DMS114 treated with DMSO at 0.1 percent for 48 hours (cell line): ENCODE measurements around the gene IGF2BP1.
"Not testable (repeated sequence)": the region's sequence is repeated elsewhere in the genome, so short reads cannot be mapped to it uniquely, and the experiment has no call there.

Experiments
- DNase-seq: peaks from one replicate; lab custom pipeline; 2025; ENCODE audit not compliant: unreplicated experiment; lab: John Stamatoyannopoulos, UW

IGF2BP1 gene

GRCh38 chr17:48995304-48995973 lies 1.7 kb upstream of the IGF2BP1 start:
- DNase-seq = peak; percentile 30

DNA sequence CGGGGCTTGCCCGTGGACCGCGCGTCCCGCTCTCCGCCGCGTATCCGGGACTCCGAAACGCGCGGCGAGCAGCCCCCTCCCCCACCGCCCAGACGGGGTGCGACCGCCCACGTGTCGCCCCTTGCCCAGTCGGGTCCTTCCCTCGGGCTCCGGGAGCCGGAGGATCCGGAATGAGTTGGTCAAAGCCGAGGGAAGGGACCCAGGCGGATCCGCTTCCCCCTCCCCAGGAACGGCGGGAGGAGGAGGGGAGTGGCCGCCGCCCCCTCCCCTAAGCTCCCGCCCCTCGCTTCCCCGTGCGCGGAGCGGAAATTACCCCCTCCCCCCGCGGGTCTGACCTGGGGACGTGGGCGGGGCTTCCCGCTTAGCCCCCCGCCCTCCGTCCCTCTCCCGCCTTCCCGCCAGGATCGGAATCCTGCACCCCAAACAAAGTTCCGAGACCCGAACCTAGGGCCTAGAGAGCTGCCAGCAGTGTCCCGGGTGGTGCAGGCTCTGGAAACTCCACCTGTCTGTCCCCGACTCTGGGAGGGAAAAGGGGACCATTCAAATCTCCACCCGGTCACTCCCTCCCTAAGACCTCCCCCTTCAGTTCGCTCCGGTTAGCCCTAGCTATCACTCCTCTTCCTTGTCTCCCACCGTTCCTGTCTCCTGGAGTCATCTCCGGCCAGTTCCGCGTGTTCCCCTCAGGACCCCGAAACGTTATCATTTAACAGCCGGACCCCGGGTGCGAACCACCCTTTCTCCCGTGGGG lies 1.0 kb upstream of the IGF2BP1 start:
- peak; percentile 85 for DNase-seq

- DNase-seq = no peak
Observed at GRCh38 chr17:48996722-48997102, 473 bp upstream of the IGF2BP1 start.

DNA sequence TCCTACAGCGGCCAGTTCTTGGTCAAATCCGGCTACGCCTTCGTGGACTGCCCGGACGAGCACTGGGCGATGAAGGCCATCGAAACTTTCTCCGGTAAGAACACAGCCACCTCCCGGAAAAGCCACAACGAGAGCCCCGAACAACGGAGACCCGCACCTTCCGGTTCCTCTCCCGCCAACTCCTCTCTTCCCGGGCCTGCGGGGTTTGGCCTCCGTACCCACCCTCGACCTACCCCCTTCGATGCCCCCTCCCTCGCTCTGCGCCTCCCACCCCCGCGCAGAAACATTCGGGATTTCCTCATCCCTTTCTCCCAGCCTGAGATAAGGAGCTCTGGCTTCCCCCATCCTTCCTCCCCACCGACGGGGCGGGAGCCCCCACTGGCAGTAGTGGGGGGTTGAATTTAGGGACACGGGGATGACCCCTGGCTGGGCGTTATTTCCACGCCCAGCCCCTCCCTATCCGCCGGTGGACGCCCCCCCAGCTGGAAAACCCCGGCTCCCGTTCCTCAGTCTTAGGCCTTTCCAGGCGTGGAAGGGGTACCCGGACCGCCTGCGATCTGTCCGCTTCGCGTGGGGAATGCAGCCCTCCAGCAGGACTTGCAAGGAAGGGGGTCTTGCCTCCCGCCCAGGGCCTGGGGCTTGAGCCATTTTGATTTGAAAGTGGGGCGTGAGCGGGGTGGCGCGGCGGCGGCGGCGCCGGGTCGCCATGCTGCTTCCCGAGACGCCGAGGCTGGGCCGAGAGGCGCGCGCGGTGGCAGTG lies 822 bp downstream of the IGF2BP1 start:
- peak; percentile 34 for DNase-seq

- DNase-seq = no peak
Observed at GRCh38 chr17:48998587-48999440, 1.6 kb downstream of the IGF2BP1 start.

DNA sequence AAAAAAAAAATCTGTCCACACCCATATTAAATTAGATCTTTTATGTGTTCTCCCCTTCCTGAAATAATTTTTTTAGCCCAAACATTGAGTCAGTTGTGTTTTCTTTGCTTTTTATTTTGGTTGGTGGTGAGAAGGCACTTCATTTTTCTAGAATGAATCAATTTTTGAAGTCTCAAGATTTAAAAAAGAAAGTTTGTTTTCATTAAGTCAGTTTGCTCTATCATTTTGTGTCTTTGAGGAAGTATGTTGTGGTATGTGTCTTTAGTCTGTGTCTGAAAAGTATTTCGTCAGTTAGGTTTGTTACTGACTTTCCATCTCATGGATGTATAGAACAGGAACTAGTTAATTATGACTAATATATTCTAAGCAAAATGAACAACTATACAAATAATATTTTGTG lies 3.8 kb downstream of the IGF2BP1 start:
- DNase-seq = no peak

- no peak for DNase-seq
Observed at GRCh38 chr17:49001671-49002070, 4.5 kb downstream of the IGF2BP1 start.

GRCh38 chr17:49002331-49002730 lies 5.1 kb downstream of the IGF2BP1 start:
- no peak for DNase-seq

- no peak for DNase-seq
Observed at GRCh38 chr17:49002766-49003165, 5.6 kb downstream of the IGF2BP1 start.

DNA sequence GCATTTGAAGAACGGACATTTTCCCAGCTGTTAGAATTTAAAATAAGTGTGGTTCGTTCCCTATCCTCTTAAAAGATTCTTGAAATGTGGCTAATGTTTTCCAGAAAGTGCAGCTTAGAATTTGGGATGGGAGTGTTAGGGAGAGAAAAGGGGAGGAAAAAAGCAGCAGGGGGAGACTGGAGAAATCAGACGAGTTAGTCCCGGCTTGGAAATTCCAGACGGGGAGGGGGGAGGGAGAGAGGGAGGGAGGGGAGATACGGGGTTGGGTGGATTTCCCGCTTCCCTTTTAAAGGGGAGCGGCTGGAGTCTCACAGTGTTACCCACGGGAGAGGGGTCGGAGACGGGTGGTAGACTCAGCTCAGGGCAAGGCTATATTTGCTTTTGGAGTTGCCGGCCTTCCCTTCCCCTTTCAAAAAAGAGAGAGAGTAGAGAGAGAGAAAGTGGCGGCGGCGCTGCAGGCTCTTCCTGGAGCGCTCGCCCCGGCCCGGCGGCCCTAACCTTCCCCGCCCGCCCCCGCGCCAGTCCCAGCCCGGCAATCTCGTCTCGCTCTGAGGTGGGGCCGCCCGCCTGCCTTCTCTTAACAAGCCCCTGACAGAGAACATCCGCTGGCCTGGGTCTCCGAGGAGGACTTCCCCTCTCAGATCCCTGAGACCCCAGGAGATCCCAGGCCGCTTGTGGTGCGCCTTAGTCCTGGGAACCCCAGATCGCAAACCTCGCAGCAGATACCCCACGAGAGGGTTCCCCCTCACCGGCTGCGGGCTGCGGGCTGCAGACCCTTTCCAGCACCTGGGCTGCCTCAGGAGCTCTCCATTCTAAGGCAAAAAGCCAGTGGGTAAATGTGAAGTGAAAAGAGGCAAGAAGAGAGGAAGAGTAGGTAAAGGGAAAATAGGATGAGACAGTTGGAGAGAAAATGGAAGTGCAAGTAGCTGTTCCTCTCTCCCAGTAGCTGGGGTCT lies 6.6 kb downstream of the IGF2BP1 start:
- DNase-seq = no peak

DNA sequence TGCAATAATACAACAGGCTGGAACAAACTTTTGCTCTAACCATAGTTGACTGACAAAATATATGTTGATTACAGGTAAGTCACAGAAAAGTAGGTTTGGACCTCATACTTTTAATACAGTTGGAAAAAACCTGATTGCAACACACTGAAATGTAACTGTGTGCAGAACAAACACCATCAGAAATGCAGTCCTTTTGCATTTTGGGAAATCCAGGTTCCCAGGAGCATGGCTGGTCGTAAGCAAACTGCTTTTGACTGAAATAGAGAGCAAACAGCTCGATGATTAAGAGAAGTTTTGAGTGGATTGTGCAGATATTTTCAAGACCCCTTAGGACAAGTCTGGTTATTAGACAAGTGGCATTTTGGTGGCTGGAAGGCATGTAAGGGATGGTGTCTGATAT lies 8.0 kb downstream of the IGF2BP1 start:
- no peak for DNase-seq

DNA sequence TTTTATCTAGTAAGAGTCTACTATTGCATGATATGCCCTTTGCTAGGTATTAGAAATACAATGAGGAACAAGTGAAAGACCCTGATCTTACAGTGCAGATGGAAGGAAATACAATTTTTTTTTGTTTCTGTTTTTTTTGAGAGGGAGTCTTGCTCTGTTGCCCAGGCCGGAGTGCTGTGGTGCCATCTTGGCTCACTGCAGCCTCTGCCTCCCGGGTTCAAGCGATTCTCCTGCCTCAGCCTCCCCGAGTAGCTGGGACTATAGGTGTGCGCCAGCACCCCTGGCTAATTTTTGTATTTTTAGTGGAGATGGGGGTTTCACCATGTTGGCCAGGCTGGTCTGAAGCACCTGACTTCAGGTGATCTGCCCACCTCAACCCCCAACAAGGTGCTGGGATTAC lies 11.7 kb downstream of the IGF2BP1 start:
- DNase-seq = not testable (repeated sequence)

- DNase-seq = no peak
Observed at GRCh38 chr17:49012769-49013255, 15.6 kb downstream of the IGF2BP1 start.

- DNase-seq = no peak
Observed at GRCh38 chr17:49013311-49014213, 16.4 kb downstream of the IGF2BP1 start.

DNA sequence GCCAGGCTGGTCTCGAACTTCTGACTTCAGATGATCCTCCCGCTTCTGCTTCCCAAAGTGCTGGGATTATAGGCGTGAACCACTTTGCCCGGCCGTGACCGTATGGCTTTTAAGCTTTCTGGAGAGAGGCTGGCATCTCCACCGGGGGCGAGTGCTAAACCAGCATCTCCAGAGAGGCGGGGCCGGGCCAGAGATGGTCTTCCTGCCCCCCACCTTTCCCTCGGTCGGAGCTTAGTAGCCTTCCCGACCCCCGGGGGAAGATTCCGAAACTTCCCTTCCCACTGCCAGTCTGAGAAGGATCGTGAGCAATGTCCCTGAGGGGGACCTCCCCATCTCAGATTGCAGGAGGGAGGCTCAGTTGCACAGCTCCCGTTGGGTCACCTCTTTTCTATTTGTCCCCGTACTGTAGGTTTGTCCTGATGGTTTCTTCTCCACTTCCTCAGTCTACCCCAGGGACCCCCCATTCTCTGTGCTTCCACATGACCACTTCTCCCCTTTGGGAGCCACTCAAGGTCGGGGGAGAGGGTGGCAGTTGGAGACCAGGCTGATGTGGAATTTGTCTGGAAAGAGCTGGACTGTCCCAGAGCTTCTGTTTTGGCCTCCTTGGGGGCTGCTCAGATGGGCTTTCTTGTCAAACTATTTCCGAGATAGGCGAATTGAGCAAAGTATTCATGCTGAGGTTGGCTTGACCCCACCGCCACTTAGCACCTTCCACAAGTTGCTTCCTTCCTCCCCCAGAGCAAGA lies 18.2 kb downstream of the IGF2BP1 start:
- no peak for DNase-seq

GRCh38 chr17:49015924-49016774 lies 19.0 kb downstream of the IGF2BP1 start:
- DNase-seq = no peak
